Measurements from ENCODE around the gene PPFIA3.

The PPFIA3 gene

GRCh38 chr19:49182848-49183375 lies 63.6 kb downstream of the PPFIA3 start:
- no peak for DNase-seq

- DNase-seq: no peak
These were observed 66.8 kb downstream of the PPFIA3 start for GRCh38 chr19:49186108-49186507.

GRCh38 chr19:49188626-49189200 lies 69.4 kb downstream of the PPFIA3 start:
- DNase-seq: no peak

DNA sequence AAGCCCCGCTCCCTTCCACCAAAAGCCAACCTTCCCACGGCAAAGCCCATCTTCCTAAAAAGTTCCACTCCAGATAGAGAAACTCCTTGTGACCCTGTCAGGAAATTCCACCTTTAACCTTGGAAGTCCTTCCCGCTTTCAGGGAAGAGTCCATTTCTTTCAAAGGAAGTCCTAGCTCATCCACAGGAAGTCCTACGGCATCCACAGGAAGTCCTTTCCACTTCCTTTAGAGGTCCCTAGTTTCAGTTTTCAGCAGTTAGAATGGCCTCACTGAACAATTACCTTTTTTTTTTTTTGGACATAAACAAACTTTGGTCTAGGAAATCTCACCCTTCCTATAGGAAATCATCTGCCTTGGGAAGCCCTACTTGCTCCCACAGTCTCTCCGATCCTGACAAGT lies 69.9 kb downstream of the PPFIA3 start:
- no peak for DNase-seq

DNA sequence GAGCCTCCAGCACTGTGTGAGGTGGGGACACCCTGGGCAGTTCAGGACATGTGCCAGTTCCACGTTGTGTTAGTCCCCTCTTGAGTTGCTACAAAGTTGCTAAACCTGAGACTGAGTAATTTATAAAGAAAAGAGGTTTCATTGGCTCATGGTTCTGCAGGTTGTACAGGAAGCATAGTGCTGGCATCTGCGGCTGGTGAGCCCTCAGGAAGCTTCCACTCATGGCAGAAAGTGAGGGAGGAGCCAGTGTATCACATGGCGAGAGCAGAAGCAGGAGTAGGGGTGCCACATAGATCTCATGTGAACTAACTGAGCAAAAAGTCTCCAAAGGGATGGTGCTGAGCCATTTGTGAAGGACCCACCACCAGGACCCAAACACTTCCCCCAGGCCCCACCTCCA lies 71.4 kb downstream of the PPFIA3 start:
- no peak for DNase-seq

DNA sequence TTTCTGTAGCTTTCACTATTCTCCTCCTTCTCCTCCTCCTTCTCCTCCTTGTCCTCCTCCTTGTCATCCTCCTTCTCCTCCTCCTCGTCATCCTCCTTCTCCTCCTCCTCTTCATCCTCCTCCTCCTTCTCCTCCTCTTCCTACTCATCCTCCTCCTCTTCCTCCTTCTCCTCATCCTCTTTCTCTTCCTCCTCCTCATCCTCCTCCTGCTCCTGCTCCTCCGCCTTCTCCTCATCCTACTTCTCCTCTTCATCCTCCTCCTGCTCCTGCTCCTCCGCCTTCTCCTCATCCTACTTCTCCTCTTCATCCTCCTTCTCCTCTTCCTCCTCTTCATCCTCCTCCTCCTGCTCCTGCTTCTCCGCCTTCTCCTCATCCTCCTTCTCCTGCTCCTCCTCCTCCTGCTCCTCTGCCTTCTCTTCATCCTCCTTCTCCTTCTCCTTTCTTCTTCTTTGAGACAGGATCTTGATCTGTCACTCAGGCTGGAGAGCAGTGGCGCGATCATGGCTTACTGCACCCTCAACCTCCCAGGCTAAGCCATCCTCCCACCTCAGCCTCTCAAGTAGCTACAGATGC lies 74.6 kb downstream of the PPFIA3 start:
- DNase-seq: no peak

DNA sequence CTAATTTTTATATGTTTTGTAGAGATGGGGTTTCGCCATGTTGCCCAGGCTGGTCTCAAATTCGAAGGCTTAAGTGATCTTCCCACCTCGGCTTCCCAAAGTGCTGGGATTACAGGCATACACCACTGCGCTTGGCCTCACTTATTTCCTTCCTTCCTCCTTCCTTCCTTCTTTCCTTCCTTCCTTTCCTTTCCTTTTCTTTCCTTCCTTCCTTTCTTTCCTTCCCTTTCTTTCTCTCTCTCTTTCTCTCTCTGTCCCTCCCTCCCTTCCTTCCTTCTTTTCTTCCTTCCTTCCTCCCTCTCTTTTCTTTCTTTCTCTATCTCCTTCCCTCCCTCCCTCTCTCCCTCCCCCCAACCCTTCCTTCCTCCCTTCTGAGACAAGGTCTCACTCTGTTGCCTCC lies 75.1 kb downstream of the PPFIA3 start:
- DNase-seq: no peak

DNA sequence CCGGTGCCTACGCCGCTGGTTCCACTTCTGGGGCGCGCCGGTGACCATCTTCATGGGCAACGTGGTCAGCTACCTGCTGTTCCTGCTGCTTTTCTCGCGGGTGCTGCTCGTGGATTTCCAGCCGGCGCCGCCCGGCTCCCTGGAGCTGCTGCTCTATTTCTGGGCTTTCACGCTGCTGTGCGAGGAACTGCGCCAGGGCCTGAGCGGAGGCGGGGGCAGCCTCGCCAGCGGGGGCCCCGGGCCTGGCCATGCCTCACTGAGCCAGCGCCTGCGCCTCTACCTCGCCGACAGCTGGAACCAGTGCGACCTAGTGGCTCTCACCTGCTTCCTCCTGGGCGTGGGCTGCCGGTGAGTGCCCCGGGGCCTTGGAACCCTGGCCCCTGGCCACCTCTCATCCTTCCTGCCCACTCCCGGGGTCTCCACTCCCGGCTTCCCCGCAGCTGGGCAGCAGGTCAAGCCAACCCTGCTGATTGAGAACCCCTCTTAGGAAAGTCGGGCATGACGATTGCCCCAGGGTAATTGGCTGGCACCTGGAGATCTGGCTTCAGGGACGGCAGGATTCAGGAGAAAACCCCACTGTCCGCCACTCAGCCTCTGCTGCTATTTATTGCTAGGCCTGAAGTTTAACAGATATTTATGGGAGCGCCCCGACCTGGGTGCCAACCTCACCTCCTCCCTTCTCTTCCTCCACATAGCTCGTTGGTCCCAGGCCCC lies 77.3 kb downstream of the PPFIA3 start:
- no peak for DNase-seq

DNA sequence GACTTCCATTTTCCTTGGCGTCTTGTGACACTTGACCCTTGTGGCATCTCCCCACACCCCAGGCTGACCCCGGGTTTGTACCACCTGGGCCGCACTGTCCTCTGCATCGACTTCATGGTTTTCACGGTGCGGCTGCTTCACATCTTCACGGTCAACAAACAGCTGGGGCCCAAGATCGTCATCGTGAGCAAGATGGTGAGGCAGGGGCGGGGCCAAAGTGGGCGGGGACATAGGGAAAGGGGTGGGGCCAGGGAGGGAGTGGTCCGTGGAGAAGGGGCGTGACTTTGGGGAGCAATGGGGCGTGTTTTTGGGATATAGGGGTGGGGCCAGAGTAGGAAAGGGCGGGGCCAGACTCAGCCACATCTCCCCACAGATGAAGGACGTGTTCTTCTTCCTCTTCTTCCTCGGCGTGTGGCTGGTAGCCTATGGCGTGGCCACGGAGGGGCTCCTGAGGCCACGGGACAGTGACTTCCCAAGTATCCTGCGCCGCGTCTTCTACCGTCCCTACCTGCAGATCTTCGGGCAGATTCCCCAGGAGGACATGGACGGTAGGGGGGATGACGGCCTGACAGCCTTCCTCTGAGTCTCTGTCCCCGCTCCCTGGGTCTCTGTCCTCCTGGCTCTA lies 81.0 kb downstream of the PPFIA3 start:
- no peak for DNase-seq
